ENCODE results near the gene DNAI4. TPM values are rescaled to one million over a fixed set of nuclear protein-coding genes. Genes with fewer than 3 reads are reported as not detected.
A peak's percentile ranks its signal among the peaks of the same experiment; 100 is the strongest.

The DNAI4 gene
- polyA plus RNA-seq, 3 donors from 2014 or later, result 0.27 to 0.57 TPM; not detected in 1

GRCh38 chr1:66937529-66938234 lies 13.0 kb upstream of the DNAI4 start:
- DNase-seq, result no peak
- peaks cover 71 to 99% of the 10 kb centered on the region in 2 donors for H3K4me1 Mint-ChIP-seq
- H3K4me3 Mint-ChIP-seq, result peak overlapping the region in 1 of 5 donors; percentile 29
- H3K27ac Mint-ChIP-seq, result peak overlapping the region in 2 of 6 donors; percentile 39 to 57
- H3K27me3 Mint-ChIP-seq (ENCODE audit: low read depth in 3 of 3), result no peaks in the 10 kb centered on the region
- no peaks in the 10 kb centered on the region for H3K36me3 Mint-ChIP-seq
- no peaks in the 10 kb centered on the region for H3K9me3 Mint-ChIP-seq

- Mint-ChIP-seq H3K9me3 (no peaks in the 10 kb centered on the region), H3K36me3 (no peaks in the 10 kb centered on the region), H3K27me3 (ENCODE audit: low read depth in 3 of 3) (peaks cover 6 to 7% (median 7%) of the 10 kb centered on the region in 3 donors), H3K27ac (peak overlapping the region; percentile 60 to 94 (median 83)), H3K4me1 (peaks cover 81 to 94% of the 10 kb centered on the region in 2 donors), H3K4me3 (peak overlapping the region; percentile 64 to 84 (median 70))
- no peak for DNase-seq
These were observed 9.4 kb upstream of the DNAI4 start for GRCh38 chr1:66933887-66934700.

- H3K9me3 Mint-ChIP-seq, result no peaks in the 10 kb centered on the region
- peak overlapping the region; percentile 4 to 70 (median 59) for H3K4me3 Mint-ChIP-seq
These were observed 7.6 kb upstream of the DNAI4 start for GRCh38 chr1:66932291-66932690.

GRCh38 chr1:66931590-66931989 lies 6.9 kb upstream of the DNAI4 start:
- no peaks in the 10 kb centered on the region for H3K9me3 Mint-ChIP-seq
- DNase-seq, result no peak

More at GRCh38 chr1:66932291-66932690, 7.6 kb upstream of the DNAI4 start:
- peaks cover 69 to 85% of the 10 kb centered on the region in 2 donors for H3K4me1 Mint-ChIP-seq
- H3K36me3 Mint-ChIP-seq, result no peaks in the 10 kb centered on the region
- peak overlapping the region; percentile 2 to 90 (median 60) for H3K27ac Mint-ChIP-seq
- no peak for DNase-seq
- H3K27me3 Mint-ChIP-seq (ENCODE audit: low read depth in 3 of 3), result peaks cover 6 to 7% (median 7%) of the 10 kb centered on the region in 3 donors

GRCh38 chr1:66930823-66931174 lies 6.1 kb upstream of the DNAI4 start:
- H3K4me1 Mint-ChIP-seq, result peaks cover 65 to 84% of the 10 kb centered on the region in 2 donors
- no peaks in the 10 kb centered on the region for H3K36me3 Mint-ChIP-seq
- DNase-seq, result no peak
- H3K9me3 Mint-ChIP-seq, result no peaks in the 10 kb centered on the region
- peak overlapping the region; percentile 91 to 98 (median 96) for H3K4me3 Mint-ChIP-seq
- peaks cover 6 to 7% (median 7%) of the 10 kb centered on the region in 3 donors for H3K27me3 Mint-ChIP-seq (ENCODE audit: low read depth in 3 of 3)
- peak overlapping the region; percentile 79 to 97 (median 91) for H3K27ac Mint-ChIP-seq

More at GRCh38 chr1:66931590-66931989, 6.9 kb upstream of the DNAI4 start:
- Mint-ChIP-seq H3K27me3 (ENCODE audit: low read depth in 3 of 3) (peaks cover 6 to 7% (median 7%) of the 10 kb centered on the region in 3 donors), H3K27ac (peak overlapping the region; percentile 79 to 97 (median 91)), H3K4me1 (peaks cover 63 to 83% of the 10 kb centered on the region in 2 donors), H3K4me3 (peak overlapping the region; percentile 91 to 98 (median 96)), H3K36me3 (no peaks in the 10 kb centered on the region)

GRCh38 chr1:66929999-66930822 lies 5.6 kb upstream of the DNAI4 start:
- peak overlapping the region; percentile 90 to 97 (median 92) for H3K27ac Mint-ChIP-seq
- peak overlapping the region; percentile 91 to 98 (median 96) for H3K4me3 Mint-ChIP-seq
- H3K36me3 Mint-ChIP-seq, result no peaks in the 10 kb centered on the region
- peaks cover 65 to 84% of the 10 kb centered on the region in 2 donors for H3K4me1 Mint-ChIP-seq
- no peaks in the 10 kb centered on the region for H3K9me3 Mint-ChIP-seq
- H3K27me3 Mint-ChIP-seq (ENCODE audit: low read depth in 3 of 3), result peaks cover 9 to 11% (median 9%) of the 10 kb centered on the region in 3 donors
- DNase-seq, result peak; percentile 94 to 95 (median 94)

GRCh38 chr1:66929691-66929998 lies 5.0 kb upstream of the DNAI4 start:
- no peaks in the 10 kb centered on the region for H3K9me3 Mint-ChIP-seq
- no peak for DNase-seq
- peaks cover 14 to 17% (median 15%) of the 10 kb centered on the region in 3 donors for H3K27me3 Mint-ChIP-seq (ENCODE audit: low read depth in 3 of 3)
- H3K27ac Mint-ChIP-seq, result peak overlapping the region; percentile 89 to 95 (median 92)
- no peaks in the 10 kb centered on the region for H3K36me3 Mint-ChIP-seq
- H3K4me3 Mint-ChIP-seq, result peak overlapping the region; percentile 91 to 98 (median 96)
- peaks cover 60 to 79% of the 10 kb centered on the region in 2 donors for H3K4me1 Mint-ChIP-seq

GRCh38 chr1:66929146-66929688 lies 4.6 kb upstream of the DNAI4 start:
- H3K4me3 Mint-ChIP-seq, result peak overlapping the region; percentile 91 to 98 (median 96)
- no peak for DNase-seq
- peaks cover 18 to 21% (median 18%) of the 10 kb centered on the region in 3 donors for H3K27me3 Mint-ChIP-seq (ENCODE audit: low read depth in 3 of 3)
- no peaks in the 10 kb centered on the region for H3K36me3 Mint-ChIP-seq
- H3K4me1 Mint-ChIP-seq, result peaks cover 60 to 79% of the 10 kb centered on the region in 2 donors
- H3K9me3 Mint-ChIP-seq, result no peaks in the 10 kb centered on the region
- H3K27ac Mint-ChIP-seq, result peak overlapping the region; percentile 89 to 95 (median 92)

GRCh38 chr1:66927528-66927927 lies 2.9 kb upstream of the DNAI4 start:
- DNase-seq, result no peak
- H3K9me3 Mint-ChIP-seq, result no peaks in the 10 kb centered on the region
- peaks cover 53 to 73% of the 10 kb centered on the region in 2 donors for H3K4me1 Mint-ChIP-seq
- peaks cover 18 to 21% (median 21%) of the 10 kb centered on the region in 3 donors for H3K27me3 Mint-ChIP-seq (ENCODE audit: low read depth in 3 of 3)
- H3K36me3 Mint-ChIP-seq, result no peaks in the 10 kb centered on the region
- peak overlapping the region in 2 of 6 donors; percentile 28 to 57 for H3K27ac Mint-ChIP-seq
- no peak overlapping the region for H3K4me3 Mint-ChIP-seq

GRCh38 chr1:66925944-66926343 lies 1.3 kb upstream of the DNAI4 start:
- Mint-ChIP-seq H3K27me3 (ENCODE audit: low read depth in 3 of 3) (peaks cover 16 to 20% (median 18%) of the 10 kb centered on the region in 3 donors), H3K36me3 (no peaks in the 10 kb centered on the region), H3K9me3 (no peaks in the 10 kb centered on the region), H3K4me3 (peak overlapping the region; percentile 94 to 97 (median 96)), H3K27ac (peak overlapping the region; percentile 96 to 98 (median 96)), H3K4me1 (peaks cover 38 to 58% of the 10 kb centered on the region in 2 donors)
- DNase-seq, result no peak

GRCh38 chr1:66925558-66925910 lies 878 bp upstream of the DNAI4 start:
- Mint-ChIP-seq H3K4me3 (peak overlapping the region; percentile 94 to 97 (median 96)), H3K4me1 (peaks cover 34 to 53% of the 10 kb centered on the region in 2 donors), H3K9me3 (no peaks in the 10 kb centered on the region), H3K36me3 (no peaks in the 10 kb centered on the region), H3K27ac (peak overlapping the region; percentile 96 to 98 (median 96)), H3K27me3 (ENCODE audit: low read depth in 3 of 3) (peaks cover 13 to 16% (median 16%) of the 10 kb centered on the region in 3 donors)
- no peak for DNase-seq

GRCh38 chr1:66920543-66920942 lies 4.1 kb downstream of the DNAI4 start:
- H3K36me3 Mint-ChIP-seq, result peaks cover 0 to 8% (median 3%) of the 10 kb centered on the region in 3 donors

GRCh38 chr1:66919828-66920227 lies 4.8 kb downstream of the DNAI4 start:
- Mint-ChIP-seq H3K4me1 (peaks cover 14 to 15% of the 10 kb centered on the region in 2 donors), H3K36me3 (peaks cover 0 to 8% (median 3%) of the 10 kb centered on the region in 3 donors), H3K27ac (no peak overlapping the region), H3K27me3 (ENCODE audit: low read depth in 3 of 3) (peaks cover 6 to 8% (median 8%) of the 10 kb centered on the region in 3 donors), H3K4me3 (no peak overlapping the region), H3K9me3 (no peaks in the 10 kb centered on the region)
- no peak for DNase-seq

More at GRCh38 chr1:66920543-66920942, 4.1 kb downstream of the DNAI4 start:
- H3K4me1 Mint-ChIP-seq, result peaks cover 17 to 20% of the 10 kb centered on the region in 2 donors
- no peak for DNase-seq
- no peak overlapping the region for H3K27ac Mint-ChIP-seq
- peaks cover 12 to 14% (median 14%) of the 10 kb centered on the region in 3 donors for H3K27me3 Mint-ChIP-seq (ENCODE audit: low read depth in 3 of 3)
- no peak overlapping the region for H3K4me3 Mint-ChIP-seq
- H3K9me3 Mint-ChIP-seq, result no peaks in the 10 kb centered on the region

Data from immature natural killer cell (primary cell).